ENCODE data around the gene FAM98B.
"Not testable (repeated sequence)": the region's sequence is repeated elsewhere in the genome, so short reads cannot be mapped to it uniquely, and the experiment has no call there.

The FAM98B gene

GRCh38 chr15:38453971-38454695 lies at the start of gene FAM98B:
Gene FAM98B, plus strand, starts transcription at chr15:38454127. Its CDS starts 35 bp downstream, at chr15:38454162.
- peak; percentile 88 for DNase-seq (ENCODE audit: low read depth)

GRCh38 chr15:38406436-38406835 lies 47.5 kb upstream of the FAM98B start:
- no peak for DNase-seq (ENCODE audit: low read depth)

GRCh38 chr15:38408576-38408975 lies 45.4 kb upstream of the FAM98B start:
- no peak for DNase-seq (ENCODE audit: low read depth)

GRCh38 chr15:38411902-38412301 lies 42.0 kb upstream of the FAM98B start:
- DNase-seq (ENCODE audit: low read depth): no peak

- DNase-seq (ENCODE audit: low read depth): no peak
These were observed 41.5 kb upstream of the FAM98B start for GRCh38 chr15:38412466-38412865.

- DNase-seq (ENCODE audit: low read depth): no peak
These were observed 39.6 kb upstream of the FAM98B start for GRCh38 chr15:38414357-38414756.

- DNase-seq (ENCODE audit: low read depth): no peak
These were observed 32.7 kb upstream of the FAM98B start for GRCh38 chr15:38421069-38421690.

- DNase-seq (ENCODE audit: low read depth): no peak
These were observed 29.8 kb upstream of the FAM98B start for GRCh38 chr15:38424101-38424552.

GRCh38 chr15:38425269-38425668 lies 28.7 kb upstream of the FAM98B start:
- DNase-seq (ENCODE audit: low read depth): no peak

- DNase-seq (ENCODE audit: low read depth): no peak
These were observed 26.5 kb upstream of the FAM98B start for GRCh38 chr15:38427380-38427779.

- no peak for DNase-seq (ENCODE audit: low read depth)
These were observed 23.7 kb upstream of the FAM98B start for GRCh38 chr15:38430106-38430760.

- no peak for DNase-seq (ENCODE audit: low read depth)
These were observed 16.9 kb upstream of the FAM98B start for GRCh38 chr15:38436993-38437392.

GRCh38 chr15:38437603-38438002 lies 16.3 kb upstream of the FAM98B start:
- DNase-seq (ENCODE audit: low read depth): not testable (repeated sequence)

- no peak for DNase-seq (ENCODE audit: low read depth)
These were observed 15.6 kb upstream of the FAM98B start for GRCh38 chr15:38438031-38438986.

GRCh38 chr15:38440353-38441129 lies 13.4 kb upstream of the FAM98B start:
- peak; percentile 14 for DNase-seq (ENCODE audit: low read depth)

- DNase-seq (ENCODE audit: low read depth): no peak
These were observed 12.8 kb upstream of the FAM98B start for GRCh38 chr15:38441130-38441519.

GRCh38 chr15:38454696-38455090 lies 766 bp downstream of the FAM98B start:
- no peak for DNase-seq (ENCODE audit: low read depth)

- no peak for DNase-seq (ENCODE audit: low read depth)
These were observed 1.2 kb downstream of the FAM98B start for GRCh38 chr15:38455092-38455491.

GRCh38 chr15:38458646-38459045 lies 4.7 kb downstream of the FAM98B start:
- DNase-seq (ENCODE audit: low read depth): no peak

- DNase-seq (ENCODE audit: low read depth): no peak
These were observed 5.6 kb downstream of the FAM98B start for GRCh38 chr15:38459480-38459879.

- DNase-seq (ENCODE audit: low read depth): no peak
These were observed 6.6 kb downstream of the FAM98B start for GRCh38 chr15:38460543-38460942.

Measured in stimulated activated CD8-positive, alpha-beta memory T cell treated with anti-CD3 and anti-CD28 coated beads, Interleukin-15, amount 100 ng/mL, for 1 hour (primary cell).